Loucy (cell line): Measurements from ENCODE around the gene C1orf141.
A peak's percentile ranks its signal among the peaks of the same experiment; 100 is the strongest.

Source experiments
- H2AFZ ChIP-seq: fragments of 200-600 bp; sonication (generic); 2 replicates; pipeline ENCODE4 v1.6.0; 2016; ENCODE audit warnings: antibody characterized with exemption, mild to moderate bottlenecking, low read length, moderate library complexity
- H3F3A ChIP-seq: fragments of 200-600 bp; 2 replicates; pipeline ENCODE4 v1.6.0; 2016; ENCODE audit warnings: antibody characterized with exemption, low read depth, mild to moderate bottlenecking
- H3K27me3 ChIP-seq: fragments of 200-600 bp; sonication (generic); 2 replicates; pipeline ENCODE4 v1.6.1; 2014; ENCODE audit warnings: low read length, mild to moderate bottlenecking; ENCODE audit not compliant: insufficient read depth, poor library complexity, severe bottlenecking
- H3K36me3 ChIP-seq: fragments of 200-600 bp; sonication (generic); 2 replicates; pipeline ENCODE4 v1.6.1; 2016; ENCODE audit warnings: low read length; ENCODE audit not compliant: insufficient read depth
- H3K4me1 ChIP-seq: fragments of 200-600 bp; sonication (generic); 2 replicates; pipeline ENCODE4 v1.5.1; 2014; ENCODE audit warnings: low read length, mild to moderate bottlenecking; ENCODE audit not compliant: insufficient read depth, poor library complexity, severe bottlenecking
- H3K4me2 ChIP-seq: fragments of 200-600 bp; sonication (generic); 2 replicates; pipeline ENCODE4 v1.6.0; 2014; ENCODE audit warnings: antibody characterized with exemption, low read length, low read depth, mild to moderate bottlenecking; ENCODE audit not compliant: poor library complexity, severe bottlenecking
- H3K4me3 ChIP-seq: fragments of 200-600 bp; sonication (generic); 2 replicates; pipeline ENCODE4 v1.5.1; 2014; ENCODE audit warnings: low read length, mild to moderate bottlenecking, mixed read lengths; ENCODE audit not compliant: poor library complexity, severe bottlenecking
- H3K79me2 ChIP-seq: fragments of 200-600 bp; sonication (generic); 2 replicates; pipeline ENCODE4 v1.6.1; 2014; ENCODE audit warnings: low read length; ENCODE audit not compliant: insufficient read depth
- H3K9ac ChIP-seq: fragments of 200-600 bp; sonication (generic); 2 replicates; pipeline ENCODE4 v1.6.0; 2014; ENCODE audit warnings: mild to moderate bottlenecking, low read depth, low read length, moderate library complexity; ENCODE audit not compliant: poor library complexity, severe bottlenecking
- H3K9me2 ChIP-seq: fragments of 200-600 bp; sonication (generic); replicated peaks from 2 replicates; pipeline ENCODE4 v1.6.1; 2016; ENCODE audit warnings: low read depth, low read length, mixed read lengths
- H3K9me3 ChIP-seq: fragments of 200-600 bp; sonication (generic); 2 replicates; pipeline ENCODE4 v1.6.1; 2014; ENCODE audit warnings: mild to moderate bottlenecking, antibody characterized with exemption, low read length, low read depth; ENCODE audit not compliant: insufficient read depth
- H4K20me1 ChIP-seq: fragments of 200-600 bp; sonication (generic); 2 replicates; pipeline ENCODE4 v1.6.0; 2014; ENCODE audit warnings: antibody characterized with exemption, low read length, mild to moderate bottlenecking; ENCODE audit not compliant: insufficient read depth, poor library complexity, severe bottlenecking
- EZH2phosphoT487 ChIP-seq: fragments of 200-600 bp; IDR thresholded peaks from 2 replicates; pipeline ENCODE4 v1.6.1; 2018; ENCODE audit warnings: antibody characterized with exemption, mild to moderate bottlenecking, moderate library complexity, borderline replicate concordance
- TF ChIP-seq, protein P1 (sequence below): fragments of 200-600 bp; sonication (generic); conservative IDR thresholded peaks from 2 replicates; pipeline ENCODE4 v1.5.1; 2014; ENCODE audit warnings: mild to moderate bottlenecking, antibody characterized with exemption, low read length

Gene C1orf141

DNA sequence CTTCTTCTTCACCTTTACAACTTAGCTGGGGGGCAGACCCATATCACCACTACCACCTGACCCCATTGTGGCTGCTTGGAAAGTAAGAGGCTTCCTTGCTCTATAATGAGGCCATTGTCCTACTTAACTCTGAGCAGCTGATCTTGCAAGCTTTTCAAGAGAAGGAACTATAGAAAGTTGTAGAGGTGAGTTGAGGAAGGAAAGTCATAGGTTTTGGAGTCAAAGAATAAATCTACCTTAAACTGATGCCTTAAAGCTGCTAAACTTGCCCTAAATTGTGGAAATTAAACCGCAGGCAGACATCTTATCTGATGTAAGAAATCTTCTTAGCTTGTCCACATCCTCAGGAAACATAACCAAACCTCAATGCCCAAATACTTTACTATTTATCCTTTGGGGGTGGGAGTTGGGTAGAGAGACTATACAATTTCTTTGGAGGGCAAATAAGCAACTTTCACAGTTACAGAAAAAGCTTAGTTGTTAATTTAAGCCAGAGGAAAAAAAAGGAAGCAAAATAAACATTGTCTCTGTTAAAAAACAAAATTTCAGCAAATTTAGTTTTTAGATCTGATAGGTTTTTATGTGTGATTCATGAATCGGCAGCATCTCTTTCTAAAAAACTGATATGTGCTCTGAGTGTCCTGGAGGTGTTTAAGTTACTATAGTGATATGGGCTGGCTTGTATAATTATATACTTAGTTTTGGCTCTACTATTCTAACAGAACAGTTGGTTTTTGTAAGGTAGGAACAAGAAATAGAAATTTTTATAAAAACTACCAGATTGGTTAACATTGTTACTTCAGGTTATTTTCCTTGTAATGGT, 36.2 kb upstream of the C1orf141 start:
- Histone ChIP-seq H3K9me2 (no peaks in the 10 kb centered on the region), H3K4me1 (peaks cover 19% of the 10 kb centered on the region), H2AFZ (no peak overlapping the region), H4K20me1 (no peaks in the 10 kb centered on the region), H3K9ac (no peak overlapping the region), H3K4me2 (peak overlapping the region; percentile 42), H3K9me3 (no peaks in the 10 kb centered on the region), H3K4me3 (no peak overlapping the region), H3K27me3 (peaks cover 95% of the 10 kb centered on the region), H3K79me2 (no peaks in the 10 kb centered on the region), H3F3A (no peaks in the 10 kb centered on the region), H3K36me3 (no peaks in the 10 kb centered on the region)
- TF ChIP-seq, protein P1, sequence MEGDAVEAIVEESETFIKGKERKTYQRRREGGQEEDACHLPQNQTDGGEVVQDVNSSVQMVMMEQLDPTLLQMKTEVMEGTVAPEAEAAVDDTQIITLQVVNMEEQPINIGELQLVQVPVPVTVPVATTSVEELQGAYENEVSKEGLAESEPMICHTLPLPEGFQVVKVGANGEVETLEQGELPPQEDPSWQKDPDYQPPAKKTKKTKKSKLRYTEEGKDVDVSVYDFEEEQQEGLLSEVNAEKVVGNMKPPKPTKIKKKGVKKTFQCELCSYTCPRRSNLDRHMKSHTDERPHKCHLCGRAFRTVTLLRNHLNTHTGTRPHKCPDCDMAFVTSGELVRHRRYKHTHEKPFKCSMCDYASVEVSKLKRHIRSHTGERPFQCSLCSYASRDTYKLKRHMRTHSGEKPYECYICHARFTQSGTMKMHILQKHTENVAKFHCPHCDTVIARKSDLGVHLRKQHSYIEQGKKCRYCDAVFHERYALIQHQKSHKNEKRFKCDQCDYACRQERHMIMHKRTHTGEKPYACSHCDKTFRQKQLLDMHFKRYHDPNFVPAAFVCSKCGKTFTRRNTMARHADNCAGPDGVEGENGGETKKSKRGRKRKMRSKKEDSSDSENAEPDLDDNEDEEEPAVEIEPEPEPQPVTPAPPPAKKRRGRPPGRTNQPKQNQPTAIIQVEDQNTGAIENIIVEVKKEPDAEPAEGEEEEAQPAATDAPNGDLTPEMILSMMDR: no peak
- peak; percentile 72 for TF ChIP-seq EZH2phosphoT487

DNA sequence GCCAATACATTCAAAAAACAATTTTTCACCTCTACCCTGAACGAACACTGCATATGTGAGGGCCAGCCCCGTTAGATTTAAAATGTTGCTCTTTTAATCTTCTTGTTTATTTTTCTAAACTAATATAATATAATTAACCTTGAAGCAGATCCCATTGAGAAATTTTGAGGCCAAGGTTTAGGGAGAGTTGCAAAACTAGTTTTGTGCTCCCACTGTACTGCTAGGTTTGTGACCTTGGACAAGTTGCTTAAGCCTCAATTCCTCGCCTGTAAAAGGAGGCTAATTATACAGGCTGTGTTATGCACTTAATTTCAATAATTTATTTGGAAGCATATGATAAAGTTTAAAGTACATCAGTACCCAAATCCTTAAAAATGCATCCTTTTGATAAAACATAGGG, 35.2 kb upstream of the C1orf141 start:
- Histone ChIP-seq H3K4me2 (no peak overlapping the region), H3K9me3 (no peaks in the 10 kb centered on the region), H3K27me3 (peaks cover 94% of the 10 kb centered on the region), H3K4me1 (peaks cover 19% of the 10 kb centered on the region), H3K9me2 (no peaks in the 10 kb centered on the region), H3K4me3 (no peak overlapping the region), H3K36me3 (no peaks in the 10 kb centered on the region), H2AFZ (no peak overlapping the region), H3K9ac (no peak overlapping the region), H4K20me1 (no peaks in the 10 kb centered on the region), H3K79me2 (no peaks in the 10 kb centered on the region), H3F3A (no peaks in the 10 kb centered on the region)
- TF ChIP-seq, protein P1: no peak
- TF ChIP-seq EZH2phosphoT487: no peak

DNA sequence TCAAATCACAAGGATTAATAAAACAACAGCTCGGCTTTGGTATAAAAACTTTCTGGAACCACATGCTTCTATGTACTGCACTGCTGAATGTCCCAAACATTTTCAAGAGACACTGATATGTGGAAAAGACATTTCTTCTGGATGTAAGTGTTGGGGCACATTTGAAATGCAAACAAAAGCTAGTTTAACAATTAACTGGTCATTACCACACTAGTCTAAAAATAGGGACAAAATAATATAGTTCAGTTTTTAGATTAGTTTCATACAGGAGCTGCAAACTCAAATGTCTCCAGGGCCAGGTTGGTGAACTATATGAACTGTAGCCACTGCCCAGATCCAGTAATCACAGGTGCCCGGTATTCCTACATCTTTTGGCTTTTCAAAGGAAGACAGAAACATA, 34.7 kb upstream of the C1orf141 start:
- Histone ChIP-seq H2AFZ (no peak overlapping the region), H3K36me3 (no peaks in the 10 kb centered on the region), H3F3A (no peaks in the 10 kb centered on the region), H3K9me2 (no peaks in the 10 kb centered on the region), H3K4me1 (peaks cover 19% of the 10 kb centered on the region), H3K9me3 (no peaks in the 10 kb centered on the region), H3K27me3 (peaks cover 94% of the 10 kb centered on the region), H3K9ac (no peak overlapping the region), H3K4me2 (no peak overlapping the region), H4K20me1 (no peaks in the 10 kb centered on the region), H3K4me3 (no peak overlapping the region), H3K79me2 (no peaks in the 10 kb centered on the region)
- TF ChIP-seq, protein P1: no peak
- TF ChIP-seq EZH2phosphoT487: no peak
